C4-2B (cell line): ENCODE results near the gene MCOLN1.

Source experiments
- CTCF ChIP-seq: fragments of 450-650 bp; conservative IDR thresholded peaks from 2 replicates; pipeline ENCODE4 v1.5.1; 2017; ENCODE audit warnings: mild to moderate bottlenecking
- ZFX ChIP-seq: fragments of 450-650 bp; IDR thresholded peaks from 2 replicates; pipeline ENCODE4 v1.6.1; 2017

GRCh38 chr19:7519361-7520130 lies 2.9 kb upstream of the MCOLN1 start:
- no peak for TF ChIP-seq CTCF
- TF ChIP-seq ZFX: no peak
